ENCODE results near the gene JMJD1C. TPM values are rescaled to one million over a fixed set of nuclear protein-coding genes. Genes with fewer than 3 reads are reported as not detected.
"Not testable (repeated sequence)": the region's sequence is repeated elsewhere in the genome, so short reads cannot be mapped to it uniquely, and the experiment has no call there.

JMJD1C gene
- total RNA-seq, 1 donor from 2014 or later: 105 TPM

- intact Hi-C loops (cut with DNase I): no loop called here
- H3K4me1 ChIP-seq: peaks cover 5% of the 10 kb centered on the region
- TF ChIP-seq CTCF (IDR thresholded peaks at IDR 0.05) (no peak), POLR2AphosphoS5 (IDR thresholded peaks at IDR 0.05; ENCODE audit: insufficient read depth in 1 of 2, low read depth in 1 of 2) (no peak), POLR2A (IDR thresholded peaks at IDR 0.05) (no peak)
- DNase-seq (ENCODE audit: extremely low spot score in 2 of 2): no peak
- H3K9me3 ChIP-seq: no peaks in the 10 kb centered on the region
- H3K36me3 ChIP-seq: no peaks in the 10 kb centered on the region
- H3K27ac ChIP-seq: no peak overlapping the region
- H3K4me3 ChIP-seq: no peak overlapping the region
- H3K27me3 ChIP-seq: no peaks in the 10 kb centered on the region
These were observed 32.9 kb upstream of the JMJD1C start for GRCh38 chr10:63498665-63499064.

- Histone ChIP-seq H3K27me3 (no peaks in the 10 kb centered on the region), H3K4me1 (peaks cover 4% of the 10 kb centered on the region), H3K36me3 (no peaks in the 10 kb centered on the region), H3K27ac (no peak overlapping the region), H3K4me3 (no peak overlapping the region), H3K9me3 (no peaks in the 10 kb centered on the region)
- no peak for TF ChIP-seq POLR2AphosphoS5 (IDR thresholded peaks at IDR 0.05; ENCODE audit: insufficient read depth in 1 of 2, low read depth in 1 of 2)
- no peak for TF ChIP-seq POLR2A (IDR thresholded peaks at IDR 0.05)
- TF ChIP-seq CTCF (IDR thresholded peaks at IDR 0.05): no peak
- intact Hi-C loops (cut with DNase I): no loop called here
- DNase-seq (ENCODE audit: extremely low spot score in 2 of 2): no peak
These were observed 31.5 kb upstream of the JMJD1C start for GRCh38 chr10:63497321-63497720.

- no peaks in the 10 kb centered on the region for H3K27me3 ChIP-seq
- H3K9me3 ChIP-seq: no peaks in the 10 kb centered on the region
- TF ChIP-seq POLR2A (IDR thresholded peaks at IDR 0.05) (no peak), POLR2AphosphoS5 (IDR thresholded peaks at IDR 0.05; ENCODE audit: insufficient read depth in 1 of 2, low read depth in 1 of 2) (no peak), CTCF (IDR thresholded peaks at IDR 0.05) (no peak)
- no peak for DNase-seq (ENCODE audit: extremely low spot score in 2 of 2)
- H3K27ac ChIP-seq: no peak overlapping the region
- no peaks in the 10 kb centered on the region for H3K36me3 ChIP-seq
- intact Hi-C loops (cut with DNase I): no loop called here
- H3K4me3 ChIP-seq: no peak overlapping the region
- peaks cover 12% of the 10 kb centered on the region for H3K4me1 ChIP-seq
These were observed 30.8 kb upstream of the JMJD1C start for GRCh38 chr10:63496561-63496960.

GRCh38 chr10:63494951-63495350, 29.2 kb upstream of the JMJD1C start:
- intact Hi-C loops (cut with DNase I): no loop called here
- TF ChIP-seq POLR2A (IDR thresholded peaks at IDR 0.05): no peak
- TF ChIP-seq POLR2AphosphoS5 (IDR thresholded peaks at IDR 0.05; ENCODE audit: insufficient read depth in 1 of 2, low read depth in 1 of 2): no peak
- no peak for TF ChIP-seq CTCF (IDR thresholded peaks at IDR 0.05)
- H3K4me3 ChIP-seq: no peak overlapping the region

GRCh38 chr10:63493004-63493403, 27.2 kb upstream of the JMJD1C start:
- Histone ChIP-seq H3K36me3 (no peaks in the 10 kb centered on the region), H3K9me3 (no peaks in the 10 kb centered on the region), H3K4me1 (peaks cover 14% of the 10 kb centered on the region), H3K4me3 (no peak overlapping the region), H3K27me3 (no peaks in the 10 kb centered on the region), H3K27ac (no peak overlapping the region)
- intact Hi-C loops (cut with DNase I): no loop called here
- no peak for DNase-seq (ENCODE audit: extremely low spot score in 2 of 2)
- no peak for TF ChIP-seq POLR2AphosphoS5 (IDR thresholded peaks at IDR 0.05; ENCODE audit: insufficient read depth in 1 of 2, low read depth in 1 of 2)
- no peak for TF ChIP-seq POLR2A (IDR thresholded peaks at IDR 0.05)
- no peak for TF ChIP-seq CTCF (IDR thresholded peaks at IDR 0.05)

More at GRCh38 chr10:63494951-63495350, 29.2 kb upstream of the JMJD1C start:
- Histone ChIP-seq H3K27me3 (no peaks in the 10 kb centered on the region), H3K9me3 (no peaks in the 10 kb centered on the region), H3K27ac (no peak overlapping the region), H3K4me1 (peaks cover 14% of the 10 kb centered on the region), H3K36me3 (no peaks in the 10 kb centered on the region)
- no peak for DNase-seq (ENCODE audit: extremely low spot score in 2 of 2)

- Histone ChIP-seq H3K4me1 (peaks cover 18% of the 10 kb centered on the region), H3K27ac (peak overlapping the region; percentile 73)
- H3K27me3 ChIP-seq; intact Hi-C loops (cut with DNase I); H3K9me3 ChIP-seq; H3K36me3 ChIP-seq; H3K4me3 ChIP-seq; DNase-seq (ENCODE audit: extremely low spot score in 2 of 2): not testable (repeated sequence)
These were observed 26.5 kb upstream of the JMJD1C start for GRCh38 chr10:63492317-63492690.
